Astrocyte of the spinal cord (primary cell): ENCODE measurements around the gene NFU1.

Experiments
- DNase-seq: peaks from one replicate; pipeline ENCODE4 v3.0.0; 2011; ENCODE audit warnings: low read depth, low spot score
- H3K4me3 ChIP-seq: 2 replicates; pipeline ENCODE4 v1.5.1; 2011; ENCODE audit warnings: low read depth, mild to moderate bottlenecking, low read length, moderate library complexity
- in situ Hi-C: cut with HindIII; loops from 2 replicates; pipeline ENCODE4 v1.10.0; 2017; ENCODE audit warnings: low sequenced_read_pairs
- TF ChIP-seq, protein P1 (sequence below): IDR thresholded peaks from 2 replicates; pipeline ENCODE4 v1.5.1; 2012; ENCODE audit warnings: low read depth, mild to moderate bottlenecking, low read length, inconsistent platforms

NFU1 gene

DNA sequence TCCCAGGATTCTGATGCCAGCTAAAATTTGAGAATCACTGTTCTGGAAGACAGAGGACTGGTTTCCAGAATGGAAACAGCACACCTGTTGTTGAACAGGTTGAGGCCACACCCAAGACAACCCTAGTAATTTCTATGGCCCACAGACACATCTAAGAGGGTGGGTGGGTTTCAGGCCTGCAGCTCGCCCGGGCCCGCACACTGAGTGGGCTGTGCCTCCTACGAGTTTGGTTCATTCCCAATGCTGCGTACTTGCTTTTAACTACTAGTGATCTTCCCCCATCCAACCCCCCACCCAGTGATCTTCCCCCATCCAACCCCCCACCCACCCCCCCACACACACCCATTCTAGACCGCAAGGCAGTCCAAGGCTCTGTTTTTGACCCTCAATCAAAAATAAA is 1.3 kb upstream of the NFU1 start:
- in situ Hi-C loops, result no loop called here
- TF ChIP-seq, protein P1, sequence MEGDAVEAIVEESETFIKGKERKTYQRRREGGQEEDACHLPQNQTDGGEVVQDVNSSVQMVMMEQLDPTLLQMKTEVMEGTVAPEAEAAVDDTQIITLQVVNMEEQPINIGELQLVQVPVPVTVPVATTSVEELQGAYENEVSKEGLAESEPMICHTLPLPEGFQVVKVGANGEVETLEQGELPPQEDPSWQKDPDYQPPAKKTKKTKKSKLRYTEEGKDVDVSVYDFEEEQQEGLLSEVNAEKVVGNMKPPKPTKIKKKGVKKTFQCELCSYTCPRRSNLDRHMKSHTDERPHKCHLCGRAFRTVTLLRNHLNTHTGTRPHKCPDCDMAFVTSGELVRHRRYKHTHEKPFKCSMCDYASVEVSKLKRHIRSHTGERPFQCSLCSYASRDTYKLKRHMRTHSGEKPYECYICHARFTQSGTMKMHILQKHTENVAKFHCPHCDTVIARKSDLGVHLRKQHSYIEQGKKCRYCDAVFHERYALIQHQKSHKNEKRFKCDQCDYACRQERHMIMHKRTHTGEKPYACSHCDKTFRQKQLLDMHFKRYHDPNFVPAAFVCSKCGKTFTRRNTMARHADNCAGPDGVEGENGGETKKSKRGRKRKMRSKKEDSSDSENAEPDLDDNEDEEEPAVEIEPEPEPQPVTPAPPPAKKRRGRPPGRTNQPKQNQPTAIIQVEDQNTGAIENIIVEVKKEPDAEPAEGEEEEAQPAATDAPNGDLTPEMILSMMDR, result no peak
- DNase-seq, result no peak
- no peak overlapping the region for H3K4me3 ChIP-seq

DNA sequence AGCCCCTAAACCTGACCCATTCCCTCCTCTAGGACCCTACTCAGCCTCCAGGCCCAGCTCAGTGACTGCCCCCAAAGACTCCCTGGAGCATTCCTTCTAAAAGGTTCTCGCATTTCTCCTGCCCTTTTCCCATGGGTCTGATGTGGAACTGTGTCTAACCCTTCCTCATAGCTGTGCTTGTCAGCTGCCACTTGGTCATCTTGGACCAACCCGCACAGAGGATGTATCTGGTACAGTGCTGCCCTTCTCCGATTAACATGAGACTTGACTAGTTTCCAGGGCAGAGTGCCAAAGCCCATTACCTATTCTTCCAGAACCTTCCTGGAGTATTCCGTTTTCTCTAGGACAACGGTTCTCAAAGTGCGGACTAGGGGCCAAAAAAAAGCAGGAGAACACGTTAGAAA is 518 bp upstream of the NFU1 start:
- in situ Hi-C loops, result no loop called here
- H3K4me3 ChIP-seq, result peak overlapping the region; percentile 95
- TF ChIP-seq, protein P1, result no peak
- DNase-seq, result no peak

DNA sequence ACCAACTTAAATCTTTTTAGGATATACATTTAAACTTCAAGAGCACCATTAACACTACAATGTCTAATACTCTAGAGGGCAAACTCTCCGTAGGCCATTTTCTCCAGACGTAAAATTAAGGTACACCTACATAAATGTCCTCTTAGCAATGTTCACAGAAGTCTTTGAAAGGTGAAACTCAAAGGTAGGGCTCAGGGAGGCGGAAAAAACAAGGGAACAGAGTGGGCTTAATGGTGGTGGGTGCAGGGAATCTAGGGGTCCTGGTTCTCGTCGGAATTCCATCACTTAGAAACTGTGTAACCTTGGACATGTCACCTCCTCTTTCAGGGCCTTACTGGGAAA is 668 bp downstream of the NFU1 start:
- in situ Hi-C loops, result no loop called here
- TF ChIP-seq, protein P1, result no peak
- DNase-seq, result peak; percentile 28
- peak overlapping the region; percentile 95 for H3K4me3 ChIP-seq

DNA sequence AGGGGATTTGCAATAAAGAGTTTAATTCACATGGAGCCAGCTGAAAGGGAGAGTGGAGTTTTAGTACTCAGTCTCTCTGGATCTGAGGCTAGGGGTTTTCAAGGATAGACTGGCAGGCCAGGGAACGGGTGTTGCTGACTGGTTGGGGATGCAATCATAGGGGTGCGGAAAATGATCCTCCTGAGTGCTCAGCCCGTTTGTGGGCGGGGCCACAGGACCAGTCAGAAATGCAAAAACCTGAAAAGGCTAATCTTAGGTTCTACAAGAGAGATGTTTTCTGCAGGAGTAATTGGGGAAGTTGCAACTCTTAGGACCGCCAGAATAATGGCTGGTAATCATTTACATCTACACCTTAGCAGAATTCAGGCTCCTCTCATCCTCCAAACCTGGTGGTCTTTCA is 2.5 kb downstream of the NFU1 start:
- no peak overlapping the region for H3K4me3 ChIP-seq
- TF ChIP-seq, protein P1, result no peak
- DNase-seq, result no peak
- in situ Hi-C loops, result no loop called here

DNA sequence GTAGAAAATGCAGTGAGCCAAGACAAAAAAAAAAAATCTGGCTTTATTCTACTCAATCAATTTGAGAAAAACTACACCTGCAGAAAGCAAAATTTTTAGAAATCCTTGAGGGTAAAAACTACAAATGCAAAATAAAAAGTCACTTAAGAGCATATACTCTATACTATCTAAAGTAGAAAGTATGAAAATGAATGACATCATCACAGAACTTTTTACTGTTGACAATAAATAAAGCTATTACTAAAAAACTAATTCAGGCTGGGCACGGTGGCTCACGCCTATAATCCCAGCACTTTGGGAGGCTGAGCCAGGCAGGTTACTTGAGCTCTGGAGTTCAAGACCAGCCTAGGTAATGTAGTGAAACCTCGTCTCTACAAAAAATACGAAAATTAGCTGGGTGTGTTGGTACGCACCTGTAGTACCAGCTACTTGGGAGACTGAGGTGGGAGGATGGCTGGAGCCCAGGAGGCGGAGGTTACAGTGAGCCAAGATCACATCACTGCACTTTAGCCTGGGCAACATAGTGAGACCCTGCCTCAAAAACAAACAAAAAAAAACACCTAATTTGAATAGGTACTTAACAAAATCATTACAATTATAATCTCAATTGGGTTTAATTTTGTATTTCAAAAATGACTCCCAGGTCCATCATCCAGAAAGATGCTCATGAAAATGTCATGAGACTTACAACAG is 7.6 kb downstream of the NFU1 start:
- no peak overlapping the region for H3K4me3 ChIP-seq
- in situ Hi-C loops, result no loop called here
- DNase-seq, result no peak
- TF ChIP-seq, protein P1, result no peak

DNA sequence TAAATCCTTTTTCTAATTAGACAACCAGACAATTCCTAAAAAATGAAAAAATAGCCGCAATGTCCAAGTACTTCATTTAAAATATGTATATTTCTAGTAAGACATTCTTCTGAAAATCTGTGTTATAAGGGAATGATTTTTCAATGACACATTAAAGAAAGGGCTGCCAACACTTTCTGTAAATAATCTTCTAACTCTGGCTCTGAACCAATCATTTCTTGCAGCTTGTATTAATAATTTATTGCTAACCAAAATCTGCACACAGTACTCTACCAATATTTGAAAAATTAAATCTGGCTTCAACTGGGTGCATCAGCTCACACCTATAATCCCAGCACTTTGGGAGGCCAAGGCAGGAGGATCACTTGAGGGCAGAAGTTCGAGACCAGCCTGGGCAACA is 8.3 kb downstream of the NFU1 start:
- no peak overlapping the region for H3K4me3 ChIP-seq
- DNase-seq, result no peak
- in situ Hi-C loops, result no loop called here
- TF ChIP-seq, protein P1, result no peak
